NCI-H446 treated with DMSO at 0.1 percent for 48 hours (cell line): ENCODE measurements around the gene ZNF121.
"Not testable (repeated sequence)": the region's sequence is repeated elsewhere in the genome, so short reads cannot be mapped to it uniquely, and the experiment has no call there.

Experiments used
- DNase-seq: peaks from one replicate; lab custom pipeline; 2025; lab: John Stamatoyannopoulos, UW

The ZNF121 gene

GRCh38 chr19:9584073-9584833 is at the start of gene ZNF121:
TSS of gene ZNF121 (minus strand) at chr19:9584504. CDS start at chr19:9568097, 16,407 bp downstream.
- peak; percentile 70 for DNase-seq

GRCh38 chr19:9627856-9628255 is 43.6 kb upstream of the ZNF121 start:
- no peak for DNase-seq

GRCh38 chr19:9622531-9622930 is 38.2 kb upstream of the ZNF121 start:
- no peak for DNase-seq

GRCh38 chr19:9621156-9622037 is 37.1 kb upstream of the ZNF121 start, which contains the start of gene ZNF561:
TSS of gene ZNF561 (minus strand) at chr19:9621232. CDS start at chr19:9619456, 1,776 bp downstream.
- DNase-seq: peak; percentile 72

GRCh38 chr19:9620842-9621155 is 36.5 kb upstream of the ZNF121 start:
- DNase-seq: no peak

- DNase-seq: no peak
Measured at GRCh38 chr19:9615844-9616243, 31.5 kb upstream of the ZNF121 start.

GRCh38 chr19:9610484-9611113 is 26.3 kb upstream of the ZNF121 start:
- no peak for DNase-seq

GRCh38 chr19:9608912-9609311 is 24.6 kb upstream of the ZNF121 start:
- no peak for DNase-seq

GRCh38 chr19:9597027-9597426 is 12.7 kb upstream of the ZNF121 start:
- DNase-seq: no peak

GRCh38 chr19:9586764-9587163 is 2.5 kb upstream of the ZNF121 start:
- peak; percentile 15 for DNase-seq

- not testable (repeated sequence) for DNase-seq
Measured at GRCh38 chr19:9582081-9582725, 2.1 kb downstream of the ZNF121 start.

GRCh38 chr19:9580728-9581127 is 3.6 kb downstream of the ZNF121 start:
- DNase-seq: no peak

GRCh38 chr19:9570255-9570654 is 14.0 kb downstream of the ZNF121 start:
- DNase-seq: no peak

GRCh38 chr19:9566729-9567128 is 17.6 kb downstream of the ZNF121 start:
- DNase-seq: no peak

- no peak for DNase-seq
Measured at GRCh38 chr19:9565900-9566705, 18.2 kb downstream of the ZNF121 start.

GRCh38 chr19:9552536-9553274 is 31.6 kb downstream of the ZNF121 start:
- no peak for DNase-seq

GRCh38 chr19:9547870-9548269 is 36.4 kb downstream of the ZNF121 start:
- DNase-seq: no peak

- not testable (repeated sequence) for DNase-seq
Measured at GRCh38 chr19:9541281-9541680, 43.0 kb downstream of the ZNF121 start.

- not testable (repeated sequence) for DNase-seq
Measured at GRCh38 chr19:9539921-9540320, 44.4 kb downstream of the ZNF121 start.

- DNase-seq: not testable (repeated sequence)
Measured at GRCh38 chr19:9539201-9539600, 45.1 kb downstream of the ZNF121 start.
